OCI-LY3 (cell line): ENCODE measurements around the gene ACADVL.

Source experiments
- H2AFZ ChIP-seq: fragments of 200-600, 300-600 bp; shearing (Covaris generic); 2 replicates; pipeline ENCODE4 v1.6.0; 2014; ENCODE audit warnings: antibody characterized with exemption, low read depth, low read length
- H3K27ac ChIP-seq: fragments of 200-600, 300-600 bp; sonication (generic); 2 replicates; pipeline ENCODE4 v1.5.1; 2014; ENCODE audit warnings: mild to moderate bottlenecking, low read length, moderate library complexity, mixed read lengths
- H3K27me3 ChIP-seq: fragments of 200-600, 300-600 bp; sonication (generic); 2 replicates; pipeline ENCODE4 v1.6.1; 2014; ENCODE audit warnings: low read depth, low read length, mixed read lengths
- H3K36me3 ChIP-seq: fragments of 200-600, 300-600 bp; sonication (generic); replicated peaks from 2 replicates; pipeline ENCODE3; 2014; ENCODE audit warnings: low read depth, low read length, mixed read lengths
- H3K4me1 ChIP-seq: fragments of 300-600, 200-600 bp; sonication (generic); 2 replicates; pipeline ENCODE4 v1.6.1; 2014; ENCODE audit warnings: low read length, mixed read lengths
- H3K4me2 ChIP-seq: fragments of 200-600, 300-600 bp; sonication (generic); 2 replicates; pipeline ENCODE4 v1.6.1; 2014; ENCODE audit warnings: low read length, mixed read lengths
- H3K4me3 ChIP-seq: fragments of 300-600, 200-600 bp; sonication (generic); 2 replicates; pipeline ENCODE4 v1.5.1; 2014; ENCODE audit warnings: antibody characterized with exemption, mild to moderate bottlenecking, low read length, moderate library complexity
- H3K79me2 ChIP-seq: fragments of 300-600, 200-600 bp; shearing (Covaris generic); 2 replicates; pipeline ENCODE4 v1.6.1; 2014; ENCODE audit warnings: mild to moderate bottlenecking, low read length, mixed read lengths
- H3K9ac ChIP-seq: fragments of 300-600, 200-600 bp; shearing (Covaris generic); 2 replicates; pipeline ENCODE4 v1.6.0; 2014; ENCODE audit warnings: mild to moderate bottlenecking, low read length, moderate library complexity
- H3K9me3 ChIP-seq: fragments of 200-600, 300-600 bp; shearing (Covaris generic); 2 replicates; pipeline ENCODE4 v1.6.1; 2014; ENCODE audit warnings: low read length, mixed read lengths; ENCODE audit not compliant: insufficient read depth
- H4K20me1 ChIP-seq: fragments of 200-600, 300-600 bp; sonication (generic); 2 replicates; pipeline ENCODE4 v1.6.1; 2016; ENCODE audit warnings: low read length, mixed read lengths; ENCODE audit not compliant: insufficient read depth
- EZH2phosphoT487 ChIP-seq: fragments of 200-600 bp; shearing (Covaris generic); IDR thresholded peaks from 2 replicates; pipeline ENCODE4 v1.6.1; 2018; ENCODE audit warnings: antibody characterized with exemption, mixed run types, low read depth
- TF ChIP-seq, protein P1 (sequence below): fragments of 200-600, 300-600 bp; sonication (generic); IDR thresholded peaks from 2 replicates; pipeline ENCODE4 v1.5.1; 2014; ENCODE audit warnings: antibody characterized with exemption, low read length, low read depth

Gene ACADVL

DNA sequence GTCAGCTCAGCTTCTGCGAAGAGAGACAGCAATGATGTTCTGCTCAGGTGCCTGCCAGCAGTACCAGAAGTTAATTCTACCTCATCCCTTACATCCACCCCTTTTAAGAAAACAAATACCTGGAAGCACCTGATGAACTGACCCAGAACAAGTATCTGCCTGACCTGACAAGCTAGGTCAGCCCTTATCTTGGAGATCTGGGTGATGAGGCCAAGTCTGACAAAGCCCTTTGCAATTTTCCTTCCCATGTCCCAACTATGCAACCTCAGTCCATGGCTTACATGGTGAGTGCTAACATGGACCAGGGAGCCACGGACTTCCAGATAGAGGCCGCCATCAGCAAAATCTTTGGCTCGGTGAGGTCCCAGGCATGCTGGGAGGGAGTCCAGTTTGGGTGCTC lies 3.6 kb downstream of the ACADVL start:
- no peak overlapping the region for H3K9ac ChIP-seq

DNA sequence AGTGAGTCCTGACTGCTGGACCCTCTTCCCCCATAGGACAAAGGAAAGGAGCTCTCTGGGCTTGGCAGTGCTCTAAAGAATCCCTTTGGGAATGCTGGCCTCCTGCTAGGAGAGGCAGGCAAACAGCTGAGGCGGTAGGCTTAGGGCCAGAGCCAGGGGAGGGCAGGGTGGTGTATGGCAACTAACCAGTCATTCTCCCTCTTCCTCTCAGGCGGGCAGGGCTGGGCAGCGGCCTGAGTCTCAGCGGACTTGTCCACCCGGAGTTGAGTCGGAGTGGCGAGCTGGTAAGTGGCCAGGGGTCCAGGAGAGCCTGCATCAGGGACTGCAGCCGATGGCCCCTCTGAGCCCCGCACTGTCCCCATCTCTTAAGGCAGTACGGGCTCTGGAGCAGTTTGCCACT lies 4.4 kb downstream of the ACADVL start:
- no peak overlapping the region for H3K27ac ChIP-seq
- no peak overlapping the region for H3K4me2 ChIP-seq
- peaks cover 7% of the 10 kb centered on the region for H3K36me3 ChIP-seq
- H2AFZ ChIP-seq: no peak overlapping the region
- H4K20me1 ChIP-seq: no peaks in the 10 kb centered on the region
- H3K27me3 ChIP-seq: no peaks in the 10 kb centered on the region
- TF ChIP-seq, protein P1, sequence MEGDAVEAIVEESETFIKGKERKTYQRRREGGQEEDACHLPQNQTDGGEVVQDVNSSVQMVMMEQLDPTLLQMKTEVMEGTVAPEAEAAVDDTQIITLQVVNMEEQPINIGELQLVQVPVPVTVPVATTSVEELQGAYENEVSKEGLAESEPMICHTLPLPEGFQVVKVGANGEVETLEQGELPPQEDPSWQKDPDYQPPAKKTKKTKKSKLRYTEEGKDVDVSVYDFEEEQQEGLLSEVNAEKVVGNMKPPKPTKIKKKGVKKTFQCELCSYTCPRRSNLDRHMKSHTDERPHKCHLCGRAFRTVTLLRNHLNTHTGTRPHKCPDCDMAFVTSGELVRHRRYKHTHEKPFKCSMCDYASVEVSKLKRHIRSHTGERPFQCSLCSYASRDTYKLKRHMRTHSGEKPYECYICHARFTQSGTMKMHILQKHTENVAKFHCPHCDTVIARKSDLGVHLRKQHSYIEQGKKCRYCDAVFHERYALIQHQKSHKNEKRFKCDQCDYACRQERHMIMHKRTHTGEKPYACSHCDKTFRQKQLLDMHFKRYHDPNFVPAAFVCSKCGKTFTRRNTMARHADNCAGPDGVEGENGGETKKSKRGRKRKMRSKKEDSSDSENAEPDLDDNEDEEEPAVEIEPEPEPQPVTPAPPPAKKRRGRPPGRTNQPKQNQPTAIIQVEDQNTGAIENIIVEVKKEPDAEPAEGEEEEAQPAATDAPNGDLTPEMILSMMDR: no peak
- TF ChIP-seq EZH2phosphoT487: no peak
- H3K79me2 ChIP-seq: 0 out of 2 replicates have a peak, but pooled peaks cover 4% of the 10 kb centered on the region
- H3K4me1 ChIP-seq: peaks cover 9% of the 10 kb centered on the region
- no peaks in the 10 kb centered on the region for H3K9me3 ChIP-seq
- no peak overlapping the region for H3K4me3 ChIP-seq
- no peak overlapping the region for H3K9ac ChIP-seq

More for the DNA sequence above, 3.6 kb downstream of the ACADVL start:
- no peaks in the 10 kb centered on the region for H3K27me3 ChIP-seq
- H3K27ac ChIP-seq: no peak overlapping the region
- no peak for TF ChIP-seq EZH2phosphoT487
- TF ChIP-seq, protein P1: no peak
- H3K4me2 ChIP-seq: no peak overlapping the region
- peaks cover 7% of the 10 kb centered on the region for H3K36me3 ChIP-seq
- no peak overlapping the region for H3K4me3 ChIP-seq
- no peaks in the 10 kb centered on the region for H3K9me3 ChIP-seq
- no peak overlapping the region for H2AFZ ChIP-seq
- H3K4me1 ChIP-seq: peaks cover 12% of the 10 kb centered on the region
- H4K20me1 ChIP-seq: no peaks in the 10 kb centered on the region
- H3K79me2 ChIP-seq: 0 out of 2 replicates have a peak, but pooled peaks cover 4% of the 10 kb centered on the region

DNA sequence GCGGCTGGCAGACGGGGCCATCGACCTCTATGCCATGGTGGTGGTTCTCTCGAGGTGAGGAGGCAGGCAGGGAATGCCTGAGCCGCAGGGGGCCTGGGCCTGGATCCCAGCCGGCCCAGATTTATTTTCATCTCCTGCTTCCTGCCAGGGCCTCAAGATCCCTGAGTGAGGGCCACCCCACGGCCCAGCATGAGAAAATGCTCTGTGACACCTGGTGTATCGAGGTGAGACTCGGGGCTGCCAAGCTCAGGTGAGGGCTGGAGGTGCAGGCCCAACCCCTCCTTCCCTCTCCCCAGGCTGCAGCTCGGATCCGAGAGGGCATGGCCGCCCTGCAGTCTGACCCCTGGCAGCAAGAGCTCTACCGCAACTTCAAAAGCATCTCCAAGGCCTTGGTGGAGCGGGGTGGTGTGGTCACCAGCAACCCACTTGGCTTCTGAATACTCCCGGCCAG lies 4.9 kb downstream of the ACADVL start:
- Histone ChIP-seq H3K4me1 (peaks cover 4% of the 10 kb centered on the region), H3K4me3 (no peak overlapping the region), H3K9me3 (no peaks in the 10 kb centered on the region), H3K79me2 (0 out of 2 replicates have a peak, but pooled peaks cover 4% of the 10 kb centered on the region), H3K27me3 (no peaks in the 10 kb centered on the region), H4K20me1 (no peaks in the 10 kb centered on the region), H3K27ac (no peak overlapping the region), H3K36me3 (peaks cover 7% of the 10 kb centered on the region), H3K4me2 (no peak overlapping the region), H2AFZ (no peak overlapping the region), H3K9ac (no peak overlapping the region)
- no peak for TF ChIP-seq EZH2phosphoT487
- TF ChIP-seq, protein P1: no peak

DNA sequence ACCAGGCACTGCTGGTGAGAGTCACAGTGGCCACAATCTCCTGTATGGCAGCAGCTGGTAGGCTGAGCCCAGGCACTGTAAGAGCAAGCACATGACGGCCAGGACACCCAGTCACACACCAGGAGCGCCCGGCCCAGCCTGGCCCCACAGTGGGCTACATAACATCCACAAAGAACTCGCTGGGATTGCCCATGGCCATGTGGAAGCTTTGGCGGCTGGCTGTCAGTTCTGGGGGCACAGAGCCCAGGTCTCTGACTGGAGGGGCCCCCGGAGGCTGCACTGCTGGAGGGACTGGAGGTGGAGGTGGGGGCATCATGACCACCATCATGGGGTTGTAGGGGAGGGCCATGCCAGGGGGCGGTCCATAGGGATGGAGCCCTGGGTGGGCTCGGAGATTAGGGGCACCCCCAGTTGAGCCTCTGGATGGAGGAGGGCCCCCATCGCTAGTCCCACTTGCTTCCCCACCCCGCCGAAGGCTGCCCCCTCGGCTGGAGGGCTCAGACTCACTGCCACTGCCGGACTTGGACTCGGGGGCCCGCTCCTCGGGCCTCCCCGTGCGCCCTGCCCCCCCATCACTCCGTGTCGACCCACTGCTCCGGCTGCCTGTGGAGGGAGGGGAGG lies 6.1 kb downstream of the ACADVL start:
- Histone ChIP-seq H3K36me3 (peaks cover 7% of the 10 kb centered on the region), H3K27ac (no peak overlapping the region), H3K4me1 (no peaks in the 10 kb centered on the region; the same call in 1 of the 2 replicates), H3K4me2 (no peak overlapping the region), H2AFZ (no peak overlapping the region), H3K9ac (no peak overlapping the region), H3K27me3 (no peaks in the 10 kb centered on the region), H3K4me3 (no peak overlapping the region), H4K20me1 (no peaks in the 10 kb centered on the region), H3K79me2 (peaks cover 3% of the 10 kb centered on the region; the same call in 1 of the 2 replicates), H3K9me3 (no peaks in the 10 kb centered on the region)
- no peak for TF ChIP-seq EZH2phosphoT487
- TF ChIP-seq, protein P1: no peak
